IMR-90 (cell line): ENCODE results near the gene LLPH. TPM values are rescaled to one million over a fixed set of nuclear protein-coding genes. Genes with fewer than 3 reads are reported as not detected.

Source experiments
- ATAC-seq: fragments of 200-7000 bp; cut with Tn5 transposase; 2 replicates; pipeline ENCODE4 v1.9.1; 2020; ENCODE audit warnings: low read depth, mild to moderate bottlenecking, moderate library complexity
- BruUV-seq: library from RNA; stranded (reverse); fragments of 400-500 nt; replicated peaks from 2 replicates; lab custom pipeline; 2021; lab: Mats Ljungman, UMichigan
- CTCF ChIA-PET: fragments of 300-600 bp; formaldehyde crosslinking; extraction: SDS; loops from one replicate; lab custom pipeline; 2021; ENCODE audit warnings: antibody characterized with exemption; lab: Yijun Ruan, JAX
- POLR2A ChIA-PET: fragments of 300-600 bp; sonication (Branson Sonifier 250); formaldehyde crosslinking; loops from one replicate; lab custom pipeline; 2022; ENCODE audit warnings: antibody characterized with exemption; ENCODE audit not compliant: unreplicated experiment; lab: Charles Lee
- DNase-seq: peaks from one replicate; pipeline ENCODE4 v3.0.0; 2013
- H2AFZ ChIP-seq: replicated peaks from 2 replicates; pipeline ENCODE3; 2013; ENCODE audit warnings: low read length, mild to moderate bottlenecking; ENCODE audit not compliant: poor library complexity
- H2AK5ac ChIP-seq: 2 replicates; pipeline ENCODE4 v1.6.1; 2013; ENCODE audit warnings: low read depth, low read length, inconsistent platforms
- H2AK9ac ChIP-seq: replicated peaks from 2 replicates; pipeline ENCODE3; 2013; ENCODE audit warnings: mild to moderate bottlenecking, low read depth, low read length, moderate library complexity; ENCODE audit not compliant: poor library complexity
- H2BK120ac ChIP-seq: 2 replicates; pipeline ENCODE4 v1.6.1; 2013; ENCODE audit warnings: low read depth, low read length, inconsistent platforms
- H2BK15ac ChIP-seq: 3 replicates; pipeline ENCODE4 v1.6.1; 2013; ENCODE audit warnings: low read depth, low read length, inconsistent platforms
- H2BK20ac ChIP-seq: 2 replicates; pipeline ENCODE4 v1.6.1; 2013; ENCODE audit warnings: low read depth, mild to moderate bottlenecking, inconsistent platforms, low read length, moderate library complexity
- H2BK5ac ChIP-seq: 2 replicates; pipeline ENCODE4 v1.6.1; 2013; ENCODE audit warnings: mild to moderate bottlenecking, low read depth, low read length, inconsistent platforms; ENCODE audit not compliant: poor library complexity, severe bottlenecking
- H3K14ac ChIP-seq: replicated peaks from 2 replicates; pipeline ENCODE4 v1.6.1; 2013; ENCODE audit warnings: low read depth, low read length, inconsistent platforms
- H3K18ac ChIP-seq: 2 replicates; pipeline ENCODE4 v1.6.1; 2013; ENCODE audit warnings: low read depth, low read length, control low read depth
- H3K23ac ChIP-seq: 2 replicates; pipeline ENCODE4 v1.6.1; 2013; ENCODE audit warnings: low read depth, low read length, inconsistent platforms
- H3K27ac ChIP-seq: 2 replicates; pipeline ENCODE4 v1.5.1; 2013; ENCODE audit warnings: mild to moderate bottlenecking, control low read depth, low read length; ENCODE audit not compliant: insufficient read depth
- H3K27me3 ChIP-seq: 2 replicates; pipeline ENCODE4 v1.6.1; 2013; ENCODE audit warnings: low read length; ENCODE audit not compliant: control insufficient read depth, insufficient read depth
- H3K36me3 ChIP-seq: 2 replicates; pipeline ENCODE4 v1.6.1; 2013; ENCODE audit warnings: low read length, mixed read lengths; ENCODE audit not compliant: control insufficient read depth, insufficient read depth
- H3K4ac ChIP-seq: 2 replicates; pipeline ENCODE4 v1.6.1; 2013; ENCODE audit warnings: low read depth, low read length, inconsistent platforms
- H3K4me1 ChIP-seq: 2 replicates; pipeline ENCODE4 v1.6.1; 2013; ENCODE audit warnings: low read length, mixed read lengths; ENCODE audit not compliant: control insufficient read depth, insufficient read depth
- H3K4me2 ChIP-seq: 2 replicates; pipeline ENCODE4 v1.6.1; 2013; ENCODE audit warnings: low read depth, mild to moderate bottlenecking, control low read depth, low read length, moderate library complexity
- H3K4me3 ChIP-seq: 2 replicates; pipeline ENCODE4 v1.5.1; 2013; ENCODE audit warnings: low read depth, mild to moderate bottlenecking, control low read depth, low read length, moderate library complexity; ENCODE audit not compliant: insufficient read depth
- H3K56ac ChIP-seq: 2 replicates; pipeline ENCODE4 v1.6.1; 2013; ENCODE audit warnings: low read length, inconsistent platforms; ENCODE audit not compliant: insufficient read depth; ENCODE audit errors: extremely low read depth
- H3K79me1 ChIP-seq, 2 experiments: 2 replicates each; pipeline ENCODE4 v1.6.1; 2013; ENCODE audit warnings: low read length in 2 of 2, inconsistent platforms in 1 of 2, low read depth in 1 of 2
- H3K9ac ChIP-seq: 2 replicates; pipeline ENCODE4 v1.6.1; 2013; ENCODE audit warnings: low read depth, low read length, control low read depth
- H3K9me1 ChIP-seq: 2 replicates; pipeline ENCODE4 v1.6.1; 2013; ENCODE audit warnings: low read length, inconsistent platforms; ENCODE audit not compliant: insufficient read depth
- H3K9me3 ChIP-seq: 2 replicates; pipeline ENCODE4 v1.6.1; 2013; ENCODE audit warnings: low read length; ENCODE audit not compliant: control insufficient read depth, insufficient read depth
- H4K20me1 ChIP-seq: 2 replicates; pipeline ENCODE4 v1.6.1; 2013; ENCODE audit warnings: low read length, inconsistent platforms; ENCODE audit not compliant: insufficient read depth
- H4K5ac ChIP-seq: 2 replicates; pipeline ENCODE4 v1.6.1; 2013; ENCODE audit warnings: mild to moderate bottlenecking, low read depth, low read length, control low read depth
- H4K8ac ChIP-seq, 2 experiments: 2 replicates each; pipeline ENCODE4 v1.6.1; 2013; ENCODE audit warnings: low read depth in 2 of 2, low read length in 2 of 2, control low read depth in 1 of 2, inconsistent platforms in 1 of 2
- H4K91ac ChIP-seq: 2 replicates; pipeline ENCODE4 v1.6.1; 2013; ENCODE audit warnings: low read depth, low read length, inconsistent platforms; ENCODE audit not compliant: insufficient read depth
- BHLHE40 ChIP-seq: fragments of 150-350 bp; IDR thresholded peaks from 2 replicates; pipeline ENCODE4 v1.6.1; 2016; ENCODE audit warnings: mild to moderate bottlenecking, low read depth, low read length
- CEBPB ChIP-seq: IDR thresholded peaks from 2 replicates; pipeline ENCODE4 v1.6.1; 2012; ENCODE audit warnings: low read depth, low read length, improper control_type of control experiment
- CHD1 ChIP-seq: IDR thresholded peaks from 2 replicates; pipeline ENCODE4 v1.6.1; 2012; ENCODE audit warnings: low read depth, low read length, improper control_type of control experiment
- FOS ChIP-seq: fragments of 150-350 bp; IDR thresholded peaks from 2 replicates; pipeline ENCODE4 v1.6.1; 2016; ENCODE audit warnings: low read depth, low read length
- MAFK ChIP-seq: IDR thresholded peaks from 2 replicates; pipeline ENCODE4 v1.6.1; 2012; ENCODE audit warnings: low read depth, low read length, improper control_type of control experiment
- MAZ ChIP-seq: IDR thresholded peaks from 2 replicates; pipeline ENCODE4 v1.6.1; 2012; ENCODE audit warnings: low read depth, mild to moderate bottlenecking, low read length, improper control_type of control experiment, moderate library complexity, borderline replicate concordance
- MXI1 ChIP-seq: IDR thresholded peaks from 2 replicates; pipeline ENCODE4 v1.6.1; 2012; ENCODE audit warnings: low read depth, mild to moderate bottlenecking, low read length, moderate library complexity, borderline replicate concordance
- POLR2A ChIP-seq: IDR thresholded peaks from 2 replicates; pipeline ENCODE4 v1.6.1; 2012; ENCODE audit warnings: mild to moderate bottlenecking, low read depth, low read length
- RCOR1 ChIP-seq: IDR thresholded peaks from 2 replicates; pipeline ENCODE4 v1.6.1; 2012; ENCODE audit warnings: mild to moderate bottlenecking, low read length, improper control_type of control experiment; ENCODE audit not compliant: insufficient replicate concordance
- RFX5 ChIP-seq: IDR thresholded peaks from 2 replicates; pipeline ENCODE4 v1.8.0; 2012; ENCODE audit warnings: low read depth, mild to moderate bottlenecking, low read length, moderate library complexity
- WGBS, 2 experiments: methylation state at CpG; one replicate each; pipeline versions ENCODE4 v1.1.5 to v1.1.7; 2013; ENCODE audit warnings: missing lambda C conversion rate in 2 of 2; ENCODE audit not compliant: insufficient read length in 1 of 2; ENCODE audit errors: extremely low coverage in 2 of 2; 5-methylcytosine and 5-hydroxymethylcytosine counted together
- dilution Hi-C: fragments of 300-500 bp; cut with HindIII; formaldehyde crosslinking; loops from one replicate; pipeline ENCODE4 v1.14.3; 2018; ENCODE audit warnings: low sequenced_read_pairs; ENCODE audit not compliant: unreplicated experiment
- in situ Hi-C: fragments of 300-500 bp; cut with MboI; formaldehyde crosslinking; loops from 3 replicates; pipeline ENCODE4 v1.14.3; 2019; ENCODE audit warnings: low sequenced_read_pairs, inconsistent platforms, mixed read lengths
- intact Hi-C: fragments of 100-400 bp; cut with micrococcal nuclease; formaldehyde crosslinking; loops from 2 replicates; pipeline ENCODE4 v1.10.0; 2022
- polyA plus RNA-seq, 3 experiments: library from polyadenylated mRNA; depleted of rRNA; stranded (reverse); fragments of >200 nt; gene quantifications; 2 replicates each; pipeline ENCODE4 v1.2.3, GENCODE V29; 2012; ENCODE audit warnings: low replicate concordance in 1 of 3
- total RNA-seq: library from RNA; depleted of rRNA; stranded (reverse); fragments of >200 nt; gene quantifications from 2 replicates; pipeline ENCODE4 v1.2.3, GENCODE V29; 2012
- TF ChIP-seq, protein P1 (sequence below): fragments of 150-350 bp; IDR thresholded peaks from 2 replicates; pipeline ENCODE4 v1.6.1; 2017; ENCODE audit warnings: mild to moderate bottlenecking, antibody characterized with exemption, low read length, low read depth
- TF ChIP-seq, protein P2 (sequence below): fragments of 150-350 bp; IDR thresholded peaks from 2 replicates; pipeline ENCODE4 v1.6.1; 2016; ENCODE audit warnings: low read depth, mild to moderate bottlenecking, low read length, moderate library complexity, borderline replicate concordance
- TF ChIP-seq, protein P3 (sequence below): conservative IDR thresholded peaks from 2 replicates; pipeline ENCODE4 v1.5.1; 2012; ENCODE audit warnings: mild to moderate bottlenecking, low read depth, low read length, improper control_type of control experiment

The LLPH gene
- total and polyA plus RNA-seq, 2 of the 4 experiments (the other 2 are of a cell fraction): 2.7 to 17.0 TPM

DNA sequence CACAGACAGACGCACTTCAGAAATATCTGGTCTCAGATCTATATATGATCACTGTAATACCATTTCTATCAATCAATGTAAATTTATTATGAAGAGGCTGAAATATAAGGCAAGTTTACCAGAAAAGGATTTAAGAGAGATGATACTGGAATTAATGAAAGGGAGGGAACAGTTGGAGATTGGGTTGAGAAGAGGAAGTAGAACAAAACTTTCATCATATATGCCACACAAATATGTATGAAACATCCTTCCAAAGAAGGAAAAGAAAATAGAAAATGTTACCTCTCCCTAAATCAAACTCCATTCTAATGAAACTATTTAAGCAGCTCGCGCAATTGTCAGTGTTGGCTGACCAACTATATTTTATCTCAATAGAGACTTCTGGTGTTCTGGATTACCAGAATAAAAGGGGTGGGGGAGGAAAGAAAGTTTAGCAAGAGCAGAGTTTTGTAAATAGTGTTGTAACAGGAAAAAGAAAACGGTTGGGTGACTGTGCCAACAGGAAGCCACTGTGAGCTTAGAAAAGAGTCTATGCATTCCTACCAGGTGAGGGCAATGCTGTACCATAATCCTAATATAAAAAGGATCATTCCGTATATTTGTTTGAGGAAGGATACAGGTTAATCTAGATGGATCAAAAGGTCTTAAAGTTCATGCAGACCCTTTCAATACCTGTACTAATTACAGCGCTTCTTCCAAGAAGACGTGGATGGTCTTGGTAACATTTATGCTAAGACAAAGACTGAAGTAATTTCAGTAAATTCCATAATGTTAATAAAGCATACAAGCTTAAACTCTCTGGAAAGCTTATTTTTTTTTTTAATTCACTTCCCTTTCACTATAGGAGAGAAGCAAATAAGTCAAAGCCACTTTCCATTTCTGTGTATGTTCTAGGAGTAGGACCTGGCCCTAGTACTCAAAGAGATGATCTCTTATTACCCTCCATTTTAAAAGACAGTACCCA lies 14.5 kb upstream of the LLPH start:
- Histone ChIP-seq H3K27me3 (no peaks in the 10 kb centered on the region), H3K36me3 (peaks cover 12% of the 10 kb centered on the region), H3K4me3 (no peak overlapping the region), H3K9me3 (peaks cover 6% of the 10 kb centered on the region), H4K5ac (no peak overlapping the region; the same call in 1 of the 2 replicates), H3K79me1 (peaks cover 29 to 34% of the 10 kb centered on the region in 2 experiments), H3K9me1 (no peaks in the 10 kb centered on the region), H3K27ac (no peak overlapping the region), H3K4ac (no peak overlapping the region), H2AFZ (no peak overlapping the region), H2AK5ac (no peak overlapping the region), H4K20me1 (no peaks in the 10 kb centered on the region), H3K4me2 (peak overlapping the region; percentile 72; the same call in 1 of the 2 replicates), H3K18ac (no peak overlapping the region), H2BK15ac (no peak overlapping the region), H4K8ac (peak overlapping the region in 1 of 2 experiments; percentile 14; a peak in 1 of 4 replicates), H2BK120ac (no peak overlapping the region), H3K9ac (no peak overlapping the region), H4K91ac (no peak overlapping the region), H2AK9ac (no peak overlapping the region), H2BK20ac (no peak overlapping the region), H3K14ac (no peak overlapping the region), H3K4me1 (no peaks in the 10 kb centered on the region), H3K23ac (no peak overlapping the region), H3K56ac (no peak overlapping the region), H2BK5ac (peak overlapping the region; percentile 82)
- dilution Hi-C loops: no loop called here
- BruUV-seq: no TSS peak
- ChIA-PET CTCF (interaction anchor here (0.6 to 1.3 kb wide), 4 partner anchors 13 to 53 kb away, joined by 3 to 5 read pairs (median 4); no protein-coding TSS in a partner anchor), POLR2A (no interaction called here)
- peak; percentile 75 for ATAC-seq
- DNase-seq: peak; percentile 75
- WGBS, 2 experiments: no CpG with 5 or more reads among the region's 7 CpGs
- in situ Hi-C loops: no loop called here
- intact Hi-C loops: loop anchor here (5.0 kb wide), 2 partner anchors 262 to 547 kb away; no protein-coding TSS in a partner anchor
- TF ChIP-seq RCOR1 (no peak), MXI1 (no peak), BHLHE40 (no peak), FOS (no peak), POLR2A (no peak), RFX5 (no peak), CEBPB (peak; percentile 65; the same call in 1 of the 2 replicates), CHD1 (no peak), MAFK (no peak), MAZ (no peak)
- TF ChIP-seq, protein P1, sequence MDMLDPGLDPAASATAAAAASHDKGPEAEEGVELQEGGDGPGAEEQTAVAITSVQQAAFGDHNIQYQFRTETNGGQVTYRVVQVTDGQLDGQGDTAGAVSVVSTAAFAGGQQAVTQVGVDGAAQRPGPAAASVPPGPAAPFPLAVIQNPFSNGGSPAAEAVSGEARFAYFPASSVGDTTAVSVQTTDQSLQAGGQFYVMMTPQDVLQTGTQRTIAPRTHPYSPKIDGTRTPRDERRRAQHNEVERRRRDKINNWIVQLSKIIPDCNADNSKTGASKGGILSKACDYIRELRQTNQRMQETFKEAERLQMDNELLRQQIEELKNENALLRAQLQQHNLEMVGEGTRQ: no peak
- TF ChIP-seq, protein P2, sequence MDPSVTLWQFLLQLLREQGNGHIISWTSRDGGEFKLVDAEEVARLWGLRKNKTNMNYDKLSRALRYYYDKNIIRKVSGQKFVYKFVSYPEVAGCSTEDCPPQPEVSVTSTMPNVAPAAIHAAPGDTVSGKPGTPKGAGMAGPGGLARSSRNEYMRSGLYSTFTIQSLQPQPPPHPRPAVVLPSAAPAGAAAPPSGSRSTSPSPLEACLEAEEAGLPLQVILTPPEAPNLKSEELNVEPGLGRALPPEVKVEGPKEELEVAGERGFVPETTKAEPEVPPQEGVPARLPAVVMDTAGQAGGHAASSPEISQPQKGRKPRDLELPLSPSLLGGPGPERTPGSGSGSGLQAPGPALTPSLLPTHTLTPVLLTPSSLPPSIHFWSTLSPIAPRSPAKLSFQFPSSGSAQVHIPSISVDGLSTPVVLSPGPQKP: no peak
- TF ChIP-seq, protein P3, sequence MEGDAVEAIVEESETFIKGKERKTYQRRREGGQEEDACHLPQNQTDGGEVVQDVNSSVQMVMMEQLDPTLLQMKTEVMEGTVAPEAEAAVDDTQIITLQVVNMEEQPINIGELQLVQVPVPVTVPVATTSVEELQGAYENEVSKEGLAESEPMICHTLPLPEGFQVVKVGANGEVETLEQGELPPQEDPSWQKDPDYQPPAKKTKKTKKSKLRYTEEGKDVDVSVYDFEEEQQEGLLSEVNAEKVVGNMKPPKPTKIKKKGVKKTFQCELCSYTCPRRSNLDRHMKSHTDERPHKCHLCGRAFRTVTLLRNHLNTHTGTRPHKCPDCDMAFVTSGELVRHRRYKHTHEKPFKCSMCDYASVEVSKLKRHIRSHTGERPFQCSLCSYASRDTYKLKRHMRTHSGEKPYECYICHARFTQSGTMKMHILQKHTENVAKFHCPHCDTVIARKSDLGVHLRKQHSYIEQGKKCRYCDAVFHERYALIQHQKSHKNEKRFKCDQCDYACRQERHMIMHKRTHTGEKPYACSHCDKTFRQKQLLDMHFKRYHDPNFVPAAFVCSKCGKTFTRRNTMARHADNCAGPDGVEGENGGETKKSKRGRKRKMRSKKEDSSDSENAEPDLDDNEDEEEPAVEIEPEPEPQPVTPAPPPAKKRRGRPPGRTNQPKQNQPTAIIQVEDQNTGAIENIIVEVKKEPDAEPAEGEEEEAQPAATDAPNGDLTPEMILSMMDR: peak; percentile 70
